ENCODE measurements around the gene PREX1.

GRCh38 chr20:48606172-48606840, 221.5 kb downstream of the PREX1 start:
- no peak for TF ChIP-seq CTCF (IDR thresholded peaks at IDR 0.05; ENCODE audit: low read depth, low read length)
- TF ChIP-seq MYC (IDR thresholded peaks at IDR 0.05; ENCODE audit: low read depth, low read length), result no peak
- TF ChIP-seq MAX (IDR thresholded peaks at IDR 0.05; ENCODE audit: low read depth, low read length), result no peak
- no peak for TF ChIP-seq POLR2A (IDR thresholded peaks at IDR 0.05; ENCODE audit: extremely low read depth, insufficient read length)
